Measurements from ENCODE around the gene FRMD1.

GRCh38 chr6:168084465-168085160, 5.6 kb upstream of the FRMD1 start:
- TF ChIP-seq ZNF274 (IDR thresholded peaks at IDR 0.05; ENCODE audit: low read depth, low read length) (no peak), YY1 (IDR thresholded peaks at IDR 0.05; ENCODE audit: insufficient read depth, insufficient read length) (no peak), SUZ12 (IDR thresholded peaks at IDR 0.05; ENCODE audit: extremely low read depth, insufficient read depth, insufficient read length) (no peak)

All from NT2/D1 (cell line).